HG02973 (cell line): ENCODE data around the gene FES.
"Not testable (repeated sequence)": the region's sequence is repeated elsewhere in the genome, so short reads cannot be mapped to it uniquely, and the experiment has no call there.

ENCODE experiments used
- ATAC-seq: cut with Tn5 transposase; IDR thresholded peaks from one replicate; pipeline ENCODE4 v1.9.1; 2021; ENCODE audit warnings: moderate library complexity; ENCODE audit not compliant: unreplicated experiment

The FES gene

GRCh38 chr15:90907838-90908507 lies 23.7 kb downstream of the FES start:
- ATAC-seq = no peak

GRCh38 chr15:90909449-90909848 lies 25.1 kb downstream of the FES start:
- not testable (repeated sequence) for ATAC-seq

DNA sequence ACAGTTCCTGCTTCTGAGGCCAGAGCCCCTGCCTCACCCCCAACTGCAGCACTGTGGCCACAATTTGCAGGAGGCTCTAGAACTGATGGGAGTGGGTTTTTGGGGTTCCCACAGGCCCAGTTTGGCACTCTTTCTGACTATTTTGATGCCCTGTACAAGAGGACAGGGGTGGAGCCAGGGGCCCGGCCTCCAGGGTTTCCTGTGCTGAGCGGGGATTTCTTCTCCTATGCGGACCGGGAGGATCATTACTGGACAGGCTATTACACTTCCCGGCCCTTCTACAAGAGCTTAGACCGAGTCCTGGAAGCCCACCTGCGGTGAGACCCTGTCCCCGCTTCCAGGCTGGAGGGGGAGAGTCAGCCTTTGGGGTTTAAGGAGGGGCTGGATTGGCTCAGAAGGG lies 25.7 kb downstream of the FES start:
- ATAC-seq = no peak

DNA sequence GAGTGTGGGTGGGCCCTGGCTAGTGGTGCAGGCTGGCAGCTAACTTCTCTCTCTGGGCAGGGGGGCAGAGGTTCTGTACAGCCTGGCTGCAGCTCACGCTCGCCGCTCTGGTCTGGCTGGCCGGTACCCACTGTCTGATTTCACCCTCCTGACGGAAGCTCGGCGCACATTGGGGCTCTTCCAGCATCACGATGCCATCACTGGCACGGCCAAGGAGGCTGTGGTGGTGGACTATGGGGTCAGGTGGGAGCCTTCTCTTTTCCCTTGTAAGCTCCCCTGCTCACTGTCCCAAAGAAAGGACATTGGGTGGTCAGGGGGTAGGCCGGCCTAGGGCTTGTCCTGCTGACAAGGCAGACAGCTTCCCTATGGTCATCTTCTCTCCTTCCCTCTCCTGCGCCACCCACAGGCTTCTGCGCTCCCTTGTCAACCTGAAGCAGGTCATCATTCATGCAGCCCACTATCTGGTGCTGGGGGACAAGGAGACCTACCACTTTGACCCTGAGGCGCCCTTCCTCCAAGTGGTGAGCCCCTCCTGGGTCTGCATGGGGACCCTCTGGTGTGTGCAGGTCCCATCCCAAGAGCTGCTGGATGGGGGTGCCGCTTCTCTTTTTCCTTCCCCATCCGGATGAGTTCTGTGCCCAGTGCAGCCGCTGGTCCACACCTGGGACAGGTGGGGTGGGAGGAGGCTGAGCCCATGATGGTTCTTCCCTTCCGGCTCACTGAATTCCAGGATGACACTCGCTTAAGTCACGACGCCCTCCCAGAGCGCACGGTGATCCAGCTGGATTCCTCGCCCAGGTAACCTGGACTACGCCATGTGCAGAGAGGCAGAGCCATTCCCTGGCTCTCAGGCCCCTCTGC lies 26.4 kb downstream of the FES start:
- no peak for ATAC-seq

- no peak for ATAC-seq
Observed at GRCh38 chr15:90911302-90911623, 27.0 kb downstream of the FES start.

DNA sequence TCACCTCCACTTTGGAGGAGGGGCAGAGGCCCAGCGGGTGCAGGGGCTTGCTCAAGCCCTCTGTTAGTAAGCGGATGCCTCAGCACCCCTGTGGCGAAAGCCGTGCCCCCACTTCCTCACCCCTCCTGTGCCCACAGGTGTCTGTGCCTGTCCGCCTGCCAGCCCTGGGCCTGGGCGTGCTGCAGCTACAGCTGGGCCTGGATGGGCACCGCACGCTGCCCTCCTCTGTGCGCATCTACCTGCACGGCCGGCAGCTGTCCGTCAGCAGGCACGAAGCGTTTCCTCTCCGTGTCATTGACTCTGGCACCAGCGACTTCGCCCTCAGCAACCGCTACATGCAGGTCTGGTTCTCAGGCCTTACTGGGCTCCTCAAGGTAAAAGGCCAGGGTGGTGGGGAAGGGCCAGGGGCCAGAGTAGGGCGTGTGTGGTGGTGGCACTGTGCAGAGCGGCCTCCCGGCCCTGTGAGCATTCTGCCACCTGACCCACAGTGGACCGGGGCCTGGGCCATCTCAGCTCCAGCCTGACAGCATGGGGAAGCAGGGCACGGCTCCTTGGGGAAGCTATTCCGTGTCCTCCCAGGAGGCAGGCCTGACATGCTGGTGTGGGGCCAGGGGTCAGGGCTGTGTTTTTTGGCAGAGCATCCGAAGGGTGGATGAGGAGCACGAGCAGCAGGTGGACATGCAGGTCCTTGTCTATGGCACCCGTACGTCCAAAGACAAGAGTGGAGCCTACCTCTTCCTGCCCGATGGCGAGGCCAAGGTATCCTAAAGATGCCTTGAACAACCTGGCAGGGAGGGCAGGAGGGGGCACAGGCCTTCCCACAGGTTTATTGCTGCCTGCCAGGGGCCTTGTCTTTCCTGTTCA lies 27.8 kb downstream of the FES start:
- no peak for ATAC-seq

- no peak for ATAC-seq
Observed at GRCh38 chr15:90912770-90913075, 28.4 kb downstream of the FES start.

GRCh38 chr15:90913398-90913944 lies 29.2 kb downstream of the FES start:
- no peak for ATAC-seq

DNA sequence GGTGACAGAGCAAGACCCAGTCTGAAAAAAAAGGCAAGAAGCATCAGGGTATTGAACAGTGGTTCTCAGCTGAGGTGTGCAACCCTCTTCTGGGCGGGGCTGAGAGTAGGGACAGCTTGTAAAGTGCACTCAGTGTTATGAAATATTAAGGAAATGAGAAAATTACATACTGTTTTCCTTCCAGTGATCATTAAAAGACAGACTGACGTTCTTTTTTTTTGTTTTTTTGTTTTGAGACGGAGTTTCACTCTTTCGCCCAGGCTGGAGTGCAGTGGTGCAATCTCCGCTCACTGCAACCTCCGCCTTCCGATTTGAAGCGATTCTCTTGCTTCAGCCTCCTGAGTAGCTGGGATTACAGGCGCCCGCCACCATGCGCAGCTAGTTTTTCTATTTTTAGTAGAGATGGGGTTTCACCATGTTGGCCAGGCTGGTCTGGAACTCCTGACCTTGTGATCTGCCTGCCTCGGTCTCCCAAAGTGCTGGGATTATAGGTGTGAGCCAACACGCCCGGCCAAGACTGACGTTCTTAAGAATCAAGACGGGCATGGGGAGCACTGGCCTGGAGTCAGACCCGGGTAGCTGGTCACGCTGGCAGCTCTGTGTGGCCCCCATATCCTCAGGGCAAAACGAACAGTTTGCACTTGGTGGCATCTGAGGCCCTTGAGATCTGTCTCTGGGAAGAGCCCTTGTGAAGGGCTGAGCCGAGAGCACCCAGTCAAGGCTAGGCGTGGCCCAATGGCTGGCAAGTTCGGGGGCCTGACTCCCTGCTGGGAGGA lies 30.2 kb downstream of the FES start:
- no peak for ATAC-seq

DNA sequence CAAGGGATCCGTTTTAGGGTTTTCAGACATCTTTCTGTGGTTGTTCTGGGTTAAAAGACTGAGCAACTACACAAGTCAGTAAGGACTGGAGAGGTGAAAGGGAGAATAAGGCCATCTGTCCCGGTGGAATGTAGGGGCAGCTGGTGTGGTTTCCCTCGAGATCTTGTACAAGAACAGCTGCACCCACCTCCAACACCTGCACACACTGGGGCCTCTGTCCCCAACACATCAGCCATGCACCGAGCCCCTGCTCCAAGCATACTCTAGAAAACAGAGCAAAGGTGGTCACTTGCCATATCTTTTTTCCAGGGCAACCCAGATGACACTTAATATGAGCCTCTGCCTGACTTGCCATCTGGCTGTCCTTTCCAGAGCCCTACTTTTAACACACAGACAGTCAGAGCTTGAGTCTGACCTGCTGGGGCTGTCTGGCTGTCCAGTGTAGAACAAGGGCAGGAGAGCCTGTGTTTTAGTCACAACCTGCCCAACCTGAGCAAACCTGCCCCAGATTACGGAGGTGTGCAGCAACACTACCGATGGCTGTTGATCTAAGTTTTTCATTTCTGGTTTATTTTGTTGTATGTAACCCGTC lies 31.0 kb downstream of the FES start:
- ATAC-seq = no peak

DNA sequence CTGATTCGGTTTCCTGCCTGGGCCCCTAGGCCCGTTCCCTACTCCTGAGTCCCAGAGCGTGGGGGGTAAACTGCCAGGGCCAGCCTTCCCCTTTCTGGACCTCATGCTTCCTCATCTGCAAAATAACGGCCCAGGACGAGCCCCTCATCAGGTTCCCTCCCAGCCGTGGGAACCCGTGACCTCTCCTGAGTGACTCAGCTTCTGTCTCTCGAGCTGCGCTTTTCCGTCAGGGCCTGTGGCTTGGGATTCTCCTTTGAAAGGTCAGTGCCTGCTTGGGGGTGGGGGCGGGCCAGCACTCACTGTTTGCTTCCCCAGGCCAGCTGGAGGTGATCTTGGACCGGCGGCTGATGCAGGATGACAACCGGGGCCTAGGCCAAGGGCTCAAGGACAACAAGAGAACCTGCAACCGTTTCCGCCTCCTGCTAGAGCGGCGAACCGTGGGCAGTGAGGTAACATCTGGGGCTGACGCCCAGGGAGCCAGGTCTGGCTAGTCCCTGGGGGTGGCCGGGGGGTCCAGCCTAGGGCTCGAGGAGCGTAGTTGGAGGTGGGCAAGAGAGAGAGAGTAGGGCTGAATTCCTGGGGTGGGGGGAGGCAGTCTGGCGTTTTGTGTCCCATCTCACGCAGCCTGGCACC lies 31.6 kb downstream of the FES start:
- no peak for ATAC-seq

DNA sequence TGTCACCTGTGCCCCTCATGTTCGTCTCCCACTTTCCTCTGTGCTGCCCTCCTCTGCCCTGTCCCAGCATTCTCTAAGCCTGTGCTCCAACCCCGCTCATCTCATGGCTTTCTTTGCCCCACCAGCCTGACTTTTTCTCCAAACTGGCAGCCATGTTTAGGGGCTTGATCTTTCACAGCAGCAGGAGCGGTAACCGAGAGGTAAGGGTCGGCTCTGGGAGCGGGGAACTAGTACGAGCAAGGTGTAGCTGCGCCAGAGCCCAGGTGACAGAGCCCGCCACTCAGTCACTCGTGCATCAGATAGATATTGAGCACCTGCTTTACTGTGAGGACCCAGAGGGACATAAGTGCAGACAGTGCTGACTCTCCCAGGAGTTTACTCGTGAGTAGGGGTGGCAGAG lies 32.2 kb downstream of the FES start:
- ATAC-seq = no peak

DNA sequence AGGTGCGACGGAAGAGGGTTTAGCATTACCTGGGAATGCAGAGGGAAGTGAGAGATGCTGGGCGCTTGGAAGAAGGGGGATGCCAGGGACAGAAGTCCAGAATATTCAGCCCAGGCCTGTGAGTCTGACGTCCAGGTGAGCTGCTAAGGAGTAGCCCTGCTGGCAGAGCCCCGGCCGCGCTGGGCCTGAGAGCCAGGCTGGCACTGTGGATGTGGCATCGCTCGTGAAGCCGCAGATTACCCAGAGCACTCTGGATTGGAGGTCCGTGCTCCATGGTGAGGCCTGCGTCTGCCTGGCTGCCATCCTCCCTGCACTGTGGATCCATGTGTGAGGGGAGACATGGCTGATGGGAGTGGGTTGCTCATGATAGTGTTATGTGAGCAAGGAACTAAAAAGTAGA lies 33.3 kb downstream of the FES start:
- ATAC-seq = no peak

GRCh38 chr15:90918034-90918788 lies 33.9 kb downstream of the FES start:
- no peak for ATAC-seq

- ATAC-seq = no peak
Observed at GRCh38 chr15:90918835-90919234, 34.5 kb downstream of the FES start.

GRCh38 chr15:90921887-90922286 lies 37.6 kb downstream of the FES start:
- no peak for ATAC-seq

- ATAC-seq = peak; percentile 87
Observed at GRCh38 chr15:90922712-90923322, 38.5 kb downstream of the FES start.

GRCh38 chr15:90924375-90924774 lies 40.1 kb downstream of the FES start:
- ATAC-seq = peak; percentile 56

GRCh38 chr15:90926766-90927165 lies 42.5 kb downstream of the FES start:
- not testable (repeated sequence) for ATAC-seq
